K562 (cell line): Measurements from ENCODE around the gene TAF10. TPM values are rescaled to one million over a fixed set of nuclear protein-coding genes. Genes with fewer than 3 reads are reported as not detected.
A peak's percentile ranks its signal among the peaks of the same experiment; 100 is the strongest.

Experiments used
- BCOR ChIP-seq: fragments of 450-650 bp; IDR thresholded peaks from 2 replicates; pipeline ENCODE4 v1.6.1; 2016
- BRCA1 ChIP-seq, 2 experiments: fragments of 450-650 bp in 1 of 2; sonication (generic) in 1 of 2; formaldehyde crosslinking in 1 of 2; IDR thresholded peaks; 2 replicates each; pipeline versions ENCODE4 v1.5.0 to v1.6.1; 2017 to 2020; ENCODE audit warnings: mild to moderate bottlenecking in 1 of 2, missing genetic modification reagents in 1 of 2
- BRD9 ChIP-seq: fragments of 450-650 bp; IDR thresholded peaks from 2 replicates; pipeline ENCODE4 v1.6.1; 2018; ENCODE audit warnings: low read depth; ENCODE audit not compliant: partially characterized antibody
- CBFA2T2 ChIP-seq: fragments of 450-650 bp; conservative IDR thresholded peaks from 2 replicates; pipeline ENCODE4 v1.6.1; 2017; ENCODE audit warnings: mild to moderate bottlenecking
- CC2D1A ChIP-seq: fragments of 450-650 bp; IDR thresholded peaks from 2 replicates; pipeline ENCODE4 v1.6.1; 2017; ENCODE audit warnings: mild to moderate bottlenecking
- DPF2 ChIP-seq: fragments of 450-650 bp; IDR thresholded peaks from 2 replicates; pipeline ENCODE4 v1.6.1; 2016
- GTF3C2 ChIP-seq: IDR thresholded peaks from 3 replicates; pipeline ENCODE4 v1.6.1; 2011; ENCODE audit warnings: borderline replicate concordance, mild to moderate bottlenecking, moderate library complexity; ENCODE audit not compliant: insufficient read length; ENCODE audit errors: extremely low read depth
- JUN ChIP-seq, 2 experiments: sonication (generic) in 1 of 2; formaldehyde crosslinking in 1 of 2; IDR thresholded peaks; 2 replicates each; pipeline versions ENCODE4 v1.6.1 to v1.8.0; 2012 to 2022; ENCODE audit warnings: borderline replicate concordance in 2 of 2, mild to moderate bottlenecking in 2 of 2, improper control_type of control experiment in 1 of 2, low read depth in 1 of 2, low read length in 1 of 2, missing genetic modification reagents in 1 of 2
- KDM2B ChIP-seq: fragments of 250-450 bp; sonication (Bioruptor Pico); IDR thresholded peaks from 2 replicates; pipeline ENCODE4 v1.8.0; 2021; ENCODE audit warnings: mild to moderate bottlenecking, moderate library complexity
- MAFK ChIP-seq: IDR thresholded peaks from 2 replicates; pipeline ENCODE4 v1.6.1; 2011; ENCODE audit warnings: low read length, improper control_type of control experiment
- MIER1 ChIP-seq: fragments of 450-650 bp; IDR thresholded peaks from 2 replicates; pipeline ENCODE4 v1.6.1; 2016; ENCODE audit warnings: antibody characterized with exemption, mild to moderate bottlenecking, low read depth
- MTF1 ChIP-seq: fragments of 250-450 bp; sonication (Bioruptor Pico); IDR thresholded peaks from 2 replicates; pipeline ENCODE4 v1.9.0; 2021; ENCODE audit warnings: moderate library complexity, mild to moderate bottlenecking, inconsistent platforms, borderline replicate concordance
- NEUROD1 ChIP-seq: fragments of 150-350 bp; IDR thresholded peaks from 2 replicates; pipeline ENCODE4 v1.6.1; 2014; ENCODE audit warnings: borderline replicate concordance, low read length, low read depth; ENCODE audit not compliant: partially characterized antibody
- NFATC3 ChIP-seq: fragments of 450-650 bp; IDR thresholded peaks from 2 replicates; pipeline ENCODE4 v1.6.1; 2017; ENCODE audit warnings: mild to moderate bottlenecking
- NFRKB ChIP-seq: fragments of 450-650 bp; IDR thresholded peaks from 2 replicates; pipeline ENCODE4 v1.6.1; 2016; ENCODE audit warnings: low read depth
- NR1H2 ChIP-seq: sonication (generic); formaldehyde crosslinking; IDR thresholded peaks from 2 replicates; pipeline ENCODE4 v1.4.0; 2020; ENCODE audit warnings: mild to moderate bottlenecking, missing genetic modification reagents
- SAP30 ChIP-seq: fragments of 200-600 bp; sonication (generic); IDR thresholded peaks from 2 replicates; pipeline ENCODE4 v1.6.1; 2012; ENCODE audit warnings: borderline replicate concordance, low read depth, mild to moderate bottlenecking, moderate library complexity, low read length, control low read depth, inconsistent platforms; ENCODE audit not compliant: insufficient read depth, poor library complexity, severe bottlenecking
- TAF1 ChIP-seq: IDR thresholded peaks from 2 replicates; pipeline ENCODE4 v1.6.1; 2011; ENCODE audit warnings: mild to moderate bottlenecking, low read length, moderate library complexity; ENCODE audit not compliant: insufficient read depth, control insufficient read depth, severe bottlenecking; ENCODE audit errors: extremely low read depth
- ZBTB9 ChIP-seq: fragments of 450-650 bp; formaldehyde crosslinking; IDR thresholded peaks from 2 replicates; pipeline ENCODE4 v1.4.0; 2020; ENCODE audit warnings: mild to moderate bottlenecking, moderate library complexity
- ZC3H11A ChIP-seq: IDR thresholded peaks from 2 replicates; pipeline ENCODE4 v1.6.1; 2012; ENCODE audit warnings: low read depth, low read length, improper control_type of control experiment
- ZNF175 ChIP-seq: fragments of 200-800 bp; sonication (Bioruptor generic); IDR thresholded peaks from 2 replicates; pipeline ENCODE4 v1.6.1; 2016; ENCODE audit warnings: low read depth, mild to moderate bottlenecking, missing genetic modification characterization, missing compliant biosample characterization
- ZNF263 ChIP-seq: sonication (generic); formaldehyde crosslinking; IDR thresholded peaks from 2 replicates; pipeline ENCODE4 v1.8.0; 2022; ENCODE audit warnings: mild to moderate bottlenecking, missing genetic modification reagents, borderline replicate concordance
- ZNF436 ChIP-seq: fragments of 250-450, 450-650 bp; sonication (Bioruptor Pico); formaldehyde crosslinking; IDR thresholded peaks from 2 replicates; pipeline ENCODE4 v1.7.0; 2020; ENCODE audit warnings: mild to moderate bottlenecking
- ZNF717 ChIP-seq: fragments of 250-450 bp; sonication (Bioruptor Pico); IDR thresholded peaks from 2 replicates; pipeline ENCODE4 v1.5.0; 2021
- ZNF766 ChIP-seq: fragments of 200-800 bp; sonication (Bioruptor generic); conservative IDR thresholded peaks from 2 replicates; pipeline ENCODE4 v1.6.1; 2016; ENCODE audit warnings: missing genetic modification characterization, missing compliant biosample characterization
- ZNF785 ChIP-seq: fragments of 250-450 bp; sonication (Bioruptor Pico); IDR thresholded peaks from 2 replicates; pipeline ENCODE4 v1.4.0; 2020; ENCODE audit warnings: mild to moderate bottlenecking
- polyA plus RNA-seq, 8 experiments: library from polyadenylated mRNA; depleted of rRNA in 4 of 8; stranded (reverse) in 5 of 8; unstranded in 3 of 8; fragments of >200 nt; fragmentation: Nextera tagmentation in 2 of 8; fragmentation: Illumina TruSeq in 1 of 8; extraction: Ambion mirVana in 2 of 8; extraction: Trizol in 1 of 8; gene quantifications; 2 replicates each; pipeline versions ENCODE4 v1.2.1 to v1.2.3, GENCODE V29; 2011 to 2014; ENCODE audit warnings: inconsistent platforms in 1 of 8, missing spikeins in 1 of 8
- total RNA-seq, 7 experiments: library from RNA; depleted of rRNA in 6 of 7; stranded (reverse); fragments of >200 nt in 6 of 7; fragmentation: Illumina TruSeq in 2 of 7; extraction: Trizol in 2 of 7; gene quantifications; 2 replicates each; pipeline versions ENCODE4 v1.2.1 to v1.2.3, GENCODE V29; 2011 to 2021; ENCODE audit warnings: low replicate concordance in 1 of 7

Gene TAF10
- total and polyA plus RNA-seq, 9 of the 15 experiments (the other 6 are each of a cell fraction or from before 2014, with no cell fraction given) = 19.5 to 197 (median 121) TPM

- TF ChIP-seq BRCA1 (IDR thresholded peaks at IDR 0.05) (no peak), BRCA1 (CRISPR knock-in tag; IDR thresholded peaks at IDR 0.05) (no peak), CBFA2T2 (no peak), ZBTB9 (CRISPR knock-in tag) (0 out of 2 replicates have a peak, but pooled peaks have one; percentile 10), MTF1 (CRISPR knock-in tag) (no peak), ZNF436 (CRISPR knock-in tag) (no peak), BCOR (no peak), BRD9 (peak; percentile 10), KDM2B (no peak), NFRKB (no peak), ZNF175 (CRISPR knock-in tag) (no peak), JUN (IDR thresholded peaks at IDR 0.05; ENCODE audit: borderline replicate concordance, low read depth, low read length) (no peak), JUN (CRISPR knock-in tag; IDR thresholded peaks at IDR 0.05; ENCODE audit: borderline replicate concordance) (peak; percentile 37; the same call in 1 of the 2 replicates), SAP30 (no peak), CC2D1A (0 out of 2 replicates have a peak, but pooled peaks have one; percentile 29), DPF2 (0 out of 2 replicates have a peak, but pooled peaks have one; percentile 33), NFATC3 (no peak), NR1H2 (CRISPR knock-in tag) (no peak), ZNF785 (no peak), ZC3H11A (no peak), ZNF717 (CRISPR knock-in tag) (no peak), MAFK (no peak), ZNF766 (CRISPR knock-in tag) (0 out of 2 replicates have a peak, but pooled peaks have one; percentile 46), MIER1 (no peak), TAF1 (peak; percentile 49), NEUROD1 (no peak), GTF3C2 (no peak), ZNF263 (CRISPR knock-in tag) (no peak)
Measured at GRCh38 chr11:6604081-6604626, 7.9 kb downstream of the TAF10 start (continued).
